Breast epithelium (tissue), 3 donors: ENCODE data around the gene MTRF1L.

Experiments used
- CTCF ChIP-seq, 3 donors: fragments of 450-650 bp; IDR thresholded peaks; one replicate each; pipeline ENCODE4 v1.5.1; 2016 to 2017; ENCODE audit warnings: antibody characterized with exemption in 3 of 3, mild to moderate bottlenecking in 3 of 3, moderate library complexity in 3 of 3
- POLR2A ChIP-seq: fragments of 450-650 bp; IDR thresholded peaks from one replicate; pipeline ENCODE4 v1.6.1; 2016; ENCODE audit warnings: antibody characterized with exemption, mild to moderate bottlenecking, moderate library complexity
- POLR2AphosphoS5 ChIP-seq, 3 donors: sonication (generic); formaldehyde crosslinking; IDR thresholded peaks; one replicate each; pipeline ENCODE4 v1.6.1; 2017; ENCODE audit warnings: antibody characterized with exemption in 3 of 3

GRCh38 chr6:152983637-152984512 is 18.6 kb downstream of the MTRF1L start:
- no peak for TF ChIP-seq CTCF (IDR thresholded peaks at IDR 0.05)
- no peak for TF ChIP-seq POLR2A
- no peak for TF ChIP-seq POLR2AphosphoS5 (IDR thresholded peaks at IDR 0.05)
